ENCODE measurements around the gene ST8SIA6.
A peak's percentile ranks its signal among the peaks of the same experiment; 100 is the strongest.
"Not testable (repeated sequence)": the region's sequence is repeated elsewhere in the genome, so short reads cannot be mapped to it uniquely, and the experiment has no call there.

ST8SIA6 gene

GRCh38 chr10:17456032-17456548 is 1.7 kb upstream of the ST8SIA6 start:
- DNase-seq = no peak

GRCh38 chr10:17455015-17455520 is 673 bp upstream of the ST8SIA6 start:
- DNase-seq = no peak

GRCh38 chr10:17453373-17454091 is 863 bp downstream of the ST8SIA6 start:
- DNase-seq = no peak

GRCh38 chr10:17453035-17453372 is 1.4 kb downstream of the ST8SIA6 start:
- DNase-seq = no peak

GRCh38 chr10:17452060-17452841 is 2.1 kb downstream of the ST8SIA6 start:
- DNase-seq = no peak

GRCh38 chr10:17450024-17450423 is 4.4 kb downstream of the ST8SIA6 start:
- no peak for DNase-seq

- no peak for DNase-seq
Measured at GRCh38 chr10:17445400-17445998, 8.9 kb downstream of the ST8SIA6 start.

GRCh38 chr10:17444388-17444714 is 10.0 kb downstream of the ST8SIA6 start:
- DNase-seq = no peak

GRCh38 chr10:17443707-17444387 is 10.5 kb downstream of the ST8SIA6 start:
- DNase-seq = no peak

- no peak for DNase-seq
Measured at GRCh38 chr10:17438583-17438982, 15.8 kb downstream of the ST8SIA6 start.

GRCh38 chr10:17436578-17436977 is 17.8 kb downstream of the ST8SIA6 start:
- not testable (repeated sequence) for DNase-seq

- no peak for DNase-seq
Measured at GRCh38 chr10:17435953-17436352, 18.4 kb downstream of the ST8SIA6 start.

GRCh38 chr10:17435187-17435586 is 19.2 kb downstream of the ST8SIA6 start:
- DNase-seq = no peak

- DNase-seq = no peak
Measured at GRCh38 chr10:17432723-17433122, 21.7 kb downstream of the ST8SIA6 start.

- no peak for DNase-seq
Measured at GRCh38 chr10:17431871-17432311, 22.5 kb downstream of the ST8SIA6 start.

- DNase-seq = peak in 6 of 14 donors; percentile 4 to 28 (median 12)
Measured at GRCh38 chr10:17430647-17431355, 23.6 kb downstream of the ST8SIA6 start.

- no peak for DNase-seq
Measured at GRCh38 chr10:17429490-17429889, 24.9 kb downstream of the ST8SIA6 start.

GRCh38 chr10:17428351-17429097 is 25.9 kb downstream of the ST8SIA6 start:
- no peak for DNase-seq

GRCh38 chr10:17427666-17428350 is 26.6 kb downstream of the ST8SIA6 start:
- DNase-seq = no peak

GRCh38 chr10:17427201-17427600 is 27.2 kb downstream of the ST8SIA6 start:
- DNase-seq = no peak

All from C1 segment of cervical spinal cord (tissue), 14 donors.